Activated CD8-positive, alpha-beta T cell treated with anti-CD3 and anti-CD28 coated beads for 36 hours (primary cell): ENCODE results near the gene C20orf202. TPM values are rescaled to one million over a fixed set of nuclear protein-coding genes. Genes with fewer than 3 reads are reported as not detected.

ENCODE experiments used
- ATAC-seq: fragments of 200-7000 bp; cut with Tn5 transposase; one replicate; pipeline ENCODE4 v1.10.0; 2021; ENCODE audit warnings: mild to moderate bottlenecking, moderate library complexity
- CTCF ChIA-PET: fragments of 350-600 bp; sonication (Branson Sonifier 250); formaldehyde crosslinking; loops from one replicate; lab custom pipeline; 2021; ENCODE audit warnings: antibody characterized with exemption; lab: Charles Lee
- POLR2A ChIA-PET: fragments of 350-600 bp; sonication (Branson Sonifier 250); formaldehyde crosslinking; loops from one replicate; lab custom pipeline; 2021; ENCODE audit warnings: antibody characterized with exemption; lab: Charles Lee
- DNase-seq: peaks from one replicate; pipeline ENCODE4 v3.0.0-alpha.2; 2020
- H3K27ac Mint-ChIP-seq: one replicate; pipeline ENCODE4 v1.8.0; 2021; ENCODE audit warnings: mild to moderate bottlenecking, mixed read lengths
- H3K27me3 Mint-ChIP-seq: one replicate; pipeline ENCODE4 v1.8.0; 2021; ENCODE audit warnings: mixed read lengths
- H3K36me3 Mint-ChIP-seq: one replicate; pipeline ENCODE4 v1.8.0; 2021; ENCODE audit warnings: low read depth, mixed read lengths
- H3K4me1 Mint-ChIP-seq: one replicate; pipeline ENCODE4 v1.8.0; 2021; ENCODE audit warnings: low read depth, mixed read lengths
- H3K4me3 Mint-ChIP-seq: one replicate; pipeline ENCODE4 v1.8.0; 2021; ENCODE audit warnings: mild to moderate bottlenecking, moderate library complexity, mixed read lengths
- H3K9me3 Mint-ChIP-seq: one replicate; pipeline ENCODE4 v1.8.0; 2021; ENCODE audit warnings: mixed read lengths
- CTCF ChIP-seq: fragments of 200-600 bp; IDR thresholded peaks from one replicate; pipeline ENCODE4 v1.8.0; 2022; ENCODE audit warnings: antibody characterized with exemption, mild to moderate bottlenecking
- intact Hi-C: fragments of 100-400 bp; cut with micrococcal nuclease; formaldehyde crosslinking; loops from one replicate; pipeline ENCODE4 v1.10.0; 2022
- total RNA-seq, 2 experiments: library from RNA; stranded (reverse); gene quantifications; one replicate each; pipeline ENCODE4 v1.2.3, GENCODE V29; 2021

Gene C20orf202
- total RNA-seq, 2 experiments from 2014 or later, result not detected

DNA sequence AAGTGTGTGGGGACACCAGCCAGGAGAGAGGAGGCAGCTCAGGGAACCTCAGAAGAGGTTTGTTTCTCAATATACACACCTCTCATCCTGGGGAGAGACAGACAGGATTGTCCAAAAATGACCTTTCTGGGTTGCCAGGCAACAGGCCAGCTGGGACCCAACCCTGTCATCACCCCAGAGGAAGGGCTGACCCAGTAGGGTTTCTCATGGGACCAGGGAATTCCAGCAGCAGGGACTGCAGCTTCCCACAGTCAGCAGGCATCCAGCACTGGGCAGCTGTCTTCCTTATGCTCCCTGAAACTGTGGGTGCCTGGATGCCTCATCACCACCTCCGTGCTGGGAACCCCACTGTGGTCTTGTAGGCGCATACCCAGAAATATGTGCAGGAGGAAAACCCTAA lies 1.3 kb downstream of the C20orf202 start:
- no peak for ATAC-seq
- H3K9me3 Mint-ChIP-seq, result no peaks in the 10 kb centered on the region
- intact Hi-C loops, result no loop called here
- no peaks in the 10 kb centered on the region for H3K36me3 Mint-ChIP-seq
- no peak overlapping the region for H3K4me3 Mint-ChIP-seq
- ChIA-PET CTCF (interaction anchor here (1.3 to 1.5 kb wide), 2 partner anchors 249 to 386 kb away, joined by 3 to 4 read pairs; no protein-coding TSS in a partner anchor), POLR2A (no interaction called here)
- peaks cover 4% of the 10 kb centered on the region for H3K4me1 Mint-ChIP-seq
- DNase-seq, result no peak
- H3K27ac Mint-ChIP-seq, result no peak overlapping the region
- TF ChIP-seq CTCF, result no peak
- H3K27me3 Mint-ChIP-seq, result no peaks in the 10 kb centered on the region

GRCh38 chr20:1205802-1206201 lies 2.5 kb downstream of the C20orf202 start:
- POLR2A ChIA-PET, result interaction anchor here (0.6 kb wide), 2 partner anchors 10 to 93 kb away, joined by 3 read pairs; no protein-coding TSS in a partner anchor
- no peaks in the 10 kb centered on the region for H3K36me3 Mint-ChIP-seq
- H3K27ac Mint-ChIP-seq, result no peak overlapping the region
- DNase-seq (no peak), ATAC-seq (no peak)
- intact Hi-C loops, result no loop called here
- TF ChIP-seq CTCF, result no peak
- no peaks in the 10 kb centered on the region for H3K27me3 Mint-ChIP-seq
- CTCF ChIA-PET, result interaction anchor here (0.7 to 1.3 kb wide), 3 partner anchors 9 to 250 kb away, joined by 3 to 4 read pairs (median 3); no protein-coding TSS in a partner anchor
- no peak overlapping the region for H3K4me3 Mint-ChIP-seq
- H3K9me3 Mint-ChIP-seq, result no peaks in the 10 kb centered on the region
- H3K4me1 Mint-ChIP-seq, result no peaks in the 10 kb centered on the region

GRCh38 chr20:1206366-1207148 lies 3.3 kb downstream of the C20orf202 start:
- Mint-ChIP-seq H3K36me3 (no peaks in the 10 kb centered on the region), H3K9me3 (no peaks in the 10 kb centered on the region), H3K27me3 (no peaks in the 10 kb centered on the region), H3K4me3 (no peak overlapping the region), H3K27ac (no peak overlapping the region), H3K4me1 (no peaks in the 10 kb centered on the region)
- CTCF ChIA-PET, result no interaction called here
- DNase-seq (no peak), ATAC-seq (no peak)
- intact Hi-C loops, result no loop called here
- no peak for TF ChIP-seq CTCF
- POLR2A ChIA-PET, result interaction anchor here (0.6 kb wide), 1 partner anchor 93 kb away, joined by 3 read pairs; no protein-coding TSS in a partner anchor

DNA sequence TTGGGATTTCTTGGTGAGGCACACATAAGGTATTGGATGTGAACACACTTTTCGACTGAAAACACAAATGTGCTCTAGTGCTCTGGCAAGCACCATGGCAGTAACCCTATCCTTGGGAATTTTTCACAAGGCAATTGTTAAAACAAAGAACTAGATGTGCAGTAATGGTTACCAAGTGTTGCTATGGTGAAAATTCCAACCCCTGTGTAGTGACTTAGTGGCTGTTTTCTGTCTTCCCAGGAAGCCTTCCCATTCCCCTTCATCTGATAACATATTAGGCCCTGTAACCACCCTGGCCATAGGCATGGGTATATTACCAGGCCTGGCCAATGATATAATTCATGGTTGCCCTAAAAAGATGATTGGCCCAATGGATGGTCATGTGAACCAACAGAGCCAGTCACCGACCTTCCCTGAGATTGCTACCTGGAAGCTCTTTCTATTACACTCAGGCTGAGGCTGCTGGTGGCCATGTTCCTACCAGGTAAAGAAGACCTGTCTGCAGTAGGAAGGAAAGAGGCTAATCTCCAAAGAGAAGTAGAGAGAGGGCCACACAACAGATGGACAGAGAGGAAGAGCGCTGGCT lies 4.1 kb downstream of the C20orf202 start:
- peaks cover under 1% of the 10 kb centered on the region for H3K4me1 Mint-ChIP-seq
- intact Hi-C loops, result no loop called here
- POLR2A ChIA-PET, result no interaction called here
- peaks cover 2% of the 10 kb centered on the region for H3K27me3 Mint-ChIP-seq
- H3K27ac Mint-ChIP-seq, result no peak overlapping the region
- no peaks in the 10 kb centered on the region for H3K36me3 Mint-ChIP-seq
- TF ChIP-seq CTCF, result no peak
- DNase-seq, result no peak
- ATAC-seq, result no peak
- CTCF ChIA-PET, result no interaction called here
- H3K4me3 Mint-ChIP-seq, result no peak overlapping the region
- no peaks in the 10 kb centered on the region for H3K9me3 Mint-ChIP-seq
